Right kidney (tissue), 1 donor: Measurements from ENCODE around the gene PRSS2.
"Not testable (repeated sequence)": the region's sequence is repeated elsewhere in the genome, so short reads cannot be mapped to it uniquely, and the experiment has no call there.

ENCODE experiments used
- DNase-seq: peaks from one replicate; pipeline ENCODE4 v3.0.0-alpha.2; 2016

PRSS2 gene

GRCh38 chr7:142759433-142759832 lies 11.3 kb upstream of the PRSS2 start:
- DNase-seq, result no peak

GRCh38 chr7:142760071-142760642 lies 10.6 kb upstream of the PRSS2 start:
- DNase-seq, result no peak

- DNase-seq, result not testable (repeated sequence)
These were observed 9.2 kb upstream of the PRSS2 start for GRCh38 chr7:142761606-142762005.

GRCh38 chr7:142762104-142762503 lies 8.7 kb upstream of the PRSS2 start:
- DNase-seq, result no peak

DNA sequence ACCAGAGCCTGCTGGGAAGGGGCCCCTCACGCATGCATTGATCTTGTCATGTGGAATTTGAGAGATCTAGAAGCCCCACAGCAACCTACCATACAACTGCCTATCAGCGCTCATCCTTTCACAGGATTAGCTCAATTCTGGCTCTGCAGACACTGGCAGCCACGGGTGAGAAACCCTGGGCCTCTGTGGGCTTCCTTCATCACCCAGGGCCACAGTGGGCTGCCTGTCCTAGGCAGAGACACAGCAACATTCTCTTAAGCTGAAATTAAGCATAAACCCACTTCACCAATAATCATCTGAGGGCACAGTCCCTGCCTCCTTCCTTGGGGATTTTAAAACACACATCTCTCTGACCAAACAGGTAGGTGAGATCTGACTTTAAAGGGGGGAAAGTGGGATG lies 3.3 kb upstream of the PRSS2 start:
- DNase-seq, result no peak

DNA sequence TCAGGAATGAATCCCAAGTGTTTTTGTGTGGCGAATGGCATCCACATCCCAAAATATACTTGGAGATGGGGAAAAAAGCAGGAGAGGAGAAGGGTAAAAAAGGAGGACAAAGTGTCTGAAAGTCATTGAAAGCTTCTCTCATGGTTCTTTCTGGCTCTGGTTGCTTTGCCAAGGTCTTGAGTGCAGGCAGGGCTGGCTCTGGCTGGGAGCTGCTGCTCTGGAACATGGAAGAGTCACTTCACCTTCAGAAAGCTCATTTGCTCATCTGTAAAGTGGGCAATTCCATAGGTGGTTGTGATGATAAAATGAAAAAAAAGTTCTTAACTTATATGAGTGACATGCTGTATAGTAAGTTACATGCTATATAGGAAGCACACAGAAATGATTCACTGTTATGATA lies 2.9 kb upstream of the PRSS2 start:
- DNase-seq, result no peak

- not testable (repeated sequence) for DNase-seq
These were observed 1.9 kb upstream of the PRSS2 start for GRCh38 chr7:142768885-142769284.

DNA sequence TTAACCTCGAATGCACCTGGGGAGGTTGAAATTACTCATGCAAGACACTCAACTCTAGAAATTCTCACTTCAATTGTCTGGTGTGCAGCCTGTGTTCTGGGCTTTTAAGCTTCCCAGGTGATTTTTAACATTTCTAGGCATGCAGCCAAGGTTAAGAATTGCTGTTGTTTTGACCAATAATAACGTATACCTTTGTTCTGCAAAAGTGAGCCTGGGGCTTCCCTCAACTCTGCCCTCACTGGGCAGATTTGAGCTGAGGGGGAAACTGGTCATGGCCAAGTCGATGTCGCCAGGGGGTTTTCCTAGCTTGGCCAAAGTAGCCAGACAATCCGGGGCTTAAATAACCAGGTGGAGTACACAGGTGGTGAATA lies 568 bp downstream of the PRSS2 start:
- no peak for DNase-seq

DNA sequence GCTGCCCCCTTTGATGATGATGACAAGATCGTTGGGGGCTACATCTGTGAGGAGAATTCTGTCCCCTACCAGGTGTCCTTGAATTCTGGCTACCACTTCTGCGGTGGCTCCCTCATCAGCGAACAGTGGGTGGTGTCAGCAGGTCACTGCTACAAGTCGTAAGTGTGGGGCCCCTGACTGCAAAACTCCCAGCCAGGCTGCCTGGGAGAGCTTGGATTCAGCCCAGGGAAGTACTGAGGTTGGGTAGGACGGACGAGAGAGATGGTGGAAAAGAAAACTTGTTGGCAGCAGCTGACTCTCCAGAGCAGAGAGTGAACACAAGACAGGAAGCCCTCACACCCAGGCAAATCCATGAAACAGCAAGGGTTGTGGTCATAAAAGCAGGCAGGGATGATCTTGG lies 1.3 kb downstream of the PRSS2 start:
- DNase-seq, result no peak

- DNase-seq, result no peak
These were observed 1.9 kb downstream of the PRSS2 start for GRCh38 chr7:142772673-142773072.

DNA sequence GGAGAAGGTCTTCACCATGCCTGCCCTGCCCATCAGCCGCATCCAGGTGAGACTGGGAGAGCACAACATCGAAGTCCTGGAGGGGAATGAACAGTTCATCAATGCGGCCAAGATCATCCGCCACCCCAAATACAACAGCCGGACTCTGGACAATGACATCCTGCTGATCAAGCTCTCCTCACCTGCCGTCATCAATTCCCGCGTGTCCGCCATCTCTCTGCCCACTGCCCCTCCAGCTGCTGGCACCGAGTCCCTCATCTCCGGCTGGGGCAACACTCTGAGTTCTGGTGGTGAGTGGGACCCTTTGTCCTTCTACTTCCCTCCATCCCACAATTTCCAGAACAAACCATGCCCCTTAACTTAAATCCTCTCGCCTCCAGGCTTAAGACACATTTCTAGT lies 2.5 kb downstream of the PRSS2 start:
- DNase-seq, result no peak

DNA sequence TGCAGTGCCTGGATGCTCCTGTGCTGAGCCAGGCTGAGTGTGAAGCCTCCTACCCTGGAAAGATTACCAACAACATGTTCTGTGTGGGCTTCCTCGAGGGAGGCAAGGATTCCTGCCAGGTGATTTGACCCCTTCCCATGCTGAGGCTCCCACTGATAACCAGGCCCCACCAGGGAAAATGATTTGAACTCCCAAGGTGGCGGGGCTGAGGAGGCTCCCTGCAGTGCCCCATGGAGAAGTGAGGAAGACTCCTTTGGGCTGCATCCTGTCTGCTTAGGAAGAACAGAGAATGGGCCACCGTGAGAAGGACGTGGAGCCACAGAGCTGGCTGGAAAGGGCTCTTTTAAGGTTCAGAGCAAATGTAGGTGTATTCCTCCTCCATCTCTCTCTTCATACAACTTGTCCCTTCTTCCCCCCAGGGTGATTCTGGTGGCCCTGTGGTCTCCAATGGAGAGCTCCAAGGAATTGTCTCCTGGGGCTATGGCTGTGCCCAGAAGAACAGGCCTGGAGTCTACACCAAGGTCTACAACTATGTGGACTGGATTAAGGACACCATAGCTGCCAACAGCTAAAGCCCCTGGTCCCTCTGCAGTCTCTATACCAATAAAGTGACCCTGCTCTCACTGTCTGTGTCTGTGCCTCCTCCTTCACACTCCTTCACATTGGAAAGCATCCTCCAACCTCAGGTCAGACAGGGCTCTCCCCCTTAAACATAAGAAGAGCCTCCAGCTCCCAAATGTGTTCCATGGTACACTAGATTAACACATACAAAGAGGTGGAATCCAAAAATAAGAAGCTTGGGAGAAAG lies 3.4 kb downstream of the PRSS2 start:
- DNase-seq, result no peak

GRCh38 chr7:142774826-142775225 lies 4.1 kb downstream of the PRSS2 start:
- no peak for DNase-seq

GRCh38 chr7:142775351-142776115 lies 4.8 kb downstream of the PRSS2 start:
- DNase-seq, result not testable (repeated sequence)

- no peak for DNase-seq
These were observed 5.6 kb downstream of the PRSS2 start for GRCh38 chr7:142776206-142776844.

GRCh38 chr7:142776845-142777225 lies 6.1 kb downstream of the PRSS2 start:
- DNase-seq, result not testable (repeated sequence)

DNA sequence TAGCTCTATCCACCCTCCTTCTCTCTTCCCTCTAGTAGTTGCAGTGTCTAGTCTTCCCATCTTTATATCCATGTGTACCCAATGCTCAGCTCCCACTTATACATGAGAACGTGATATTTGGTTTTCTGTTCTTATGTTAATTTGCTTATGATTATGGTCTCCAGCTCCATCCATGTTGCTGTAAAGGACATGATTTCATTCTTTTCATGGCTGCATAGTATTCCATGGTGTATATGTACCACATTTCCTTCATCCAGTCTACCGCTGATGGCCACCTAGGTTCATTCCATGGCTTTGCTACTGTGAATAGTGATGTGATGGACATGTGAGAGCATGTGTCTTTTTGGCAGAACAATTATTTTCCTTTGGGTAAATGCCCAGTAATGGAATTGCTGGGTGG lies 6.5 kb downstream of the PRSS2 start:
- no peak for DNase-seq

DNA sequence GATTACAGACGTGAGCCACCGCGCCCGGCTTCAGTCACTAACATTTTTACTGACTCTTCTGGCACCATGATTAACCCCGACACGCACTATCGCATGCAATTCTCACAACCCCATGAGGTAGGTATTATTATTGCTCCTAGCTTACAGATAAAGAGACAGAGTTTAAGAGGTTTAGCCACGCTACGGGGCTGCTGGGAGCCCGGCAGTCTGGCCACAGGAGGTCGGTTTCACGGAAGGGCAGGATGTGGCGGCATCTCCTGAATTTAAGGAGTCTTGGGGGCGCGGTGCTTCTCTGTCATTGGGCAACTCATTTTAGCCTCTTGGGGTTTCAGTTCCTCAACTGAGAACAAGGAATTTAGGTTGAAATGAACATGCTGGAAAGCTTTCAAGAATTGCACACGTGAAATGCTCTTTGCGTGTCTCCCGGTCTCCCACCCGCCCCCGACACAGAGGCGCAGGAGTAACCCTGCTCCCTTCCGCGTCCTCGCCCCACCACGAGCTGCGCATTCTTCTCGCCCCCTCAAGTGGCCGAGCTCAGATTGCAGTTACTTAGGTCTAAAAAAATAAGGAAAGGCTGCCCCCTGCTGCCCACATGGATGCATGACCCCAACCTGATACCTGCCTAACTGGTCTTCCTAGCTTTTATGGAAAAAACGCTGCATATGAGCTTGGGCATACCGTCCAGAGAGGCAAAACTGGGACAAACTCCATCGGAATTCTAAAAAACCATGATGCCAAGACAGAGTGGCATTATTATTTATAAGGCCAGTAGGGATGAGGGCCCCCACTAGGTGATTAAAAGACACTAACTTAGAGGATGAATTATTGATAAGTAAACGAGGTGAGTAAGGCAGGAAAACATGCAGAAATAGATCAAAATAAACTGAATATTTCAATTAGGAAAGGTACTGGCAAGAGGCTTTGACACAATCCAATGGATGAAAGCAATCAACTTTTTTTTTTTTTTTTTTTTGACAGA lies 12.4 kb downstream of the PRSS2 start:
- peak; percentile 66 for DNase-seq

DNA sequence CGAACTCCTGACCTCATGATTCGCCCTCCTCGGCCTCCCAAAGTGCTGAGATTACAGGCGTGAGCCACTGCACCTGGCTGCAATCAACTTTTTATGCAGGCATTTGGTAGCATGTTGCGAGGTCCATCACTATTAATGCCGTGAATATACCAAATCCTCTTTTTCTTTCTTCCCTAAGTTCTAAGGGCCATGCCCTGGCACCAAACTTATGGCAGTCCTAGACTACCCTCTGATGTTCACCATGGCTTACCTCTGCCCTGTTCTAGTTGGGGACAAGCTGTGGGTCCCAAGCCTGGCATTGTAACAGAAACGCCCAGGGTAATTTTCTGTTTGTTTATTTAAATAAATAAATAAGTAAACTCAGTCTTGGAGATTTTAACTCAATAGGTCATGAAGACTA lies 13.3 kb downstream of the PRSS2 start:
- DNase-seq, result no peak

DNA sequence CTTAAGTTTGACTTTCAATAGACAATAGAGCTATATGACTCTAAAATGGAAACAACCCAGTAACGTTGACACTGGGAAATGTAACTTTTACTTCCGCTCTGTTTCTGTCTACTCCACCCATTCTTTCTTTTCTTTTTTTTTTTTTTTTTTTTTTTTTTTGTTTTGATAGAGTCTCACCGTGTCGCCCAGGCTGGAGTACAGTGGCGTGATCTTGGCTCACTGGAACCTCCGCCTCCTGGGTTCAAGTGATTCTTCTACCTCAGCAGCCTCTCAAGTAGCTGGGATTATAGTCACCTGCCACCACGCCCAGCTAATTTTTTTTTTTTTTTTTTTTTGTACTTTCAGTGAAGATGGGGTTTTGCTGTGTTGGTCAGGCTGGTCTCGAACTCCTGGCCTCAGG lies 13.9 kb downstream of the PRSS2 start:
- no peak for DNase-seq

DNA sequence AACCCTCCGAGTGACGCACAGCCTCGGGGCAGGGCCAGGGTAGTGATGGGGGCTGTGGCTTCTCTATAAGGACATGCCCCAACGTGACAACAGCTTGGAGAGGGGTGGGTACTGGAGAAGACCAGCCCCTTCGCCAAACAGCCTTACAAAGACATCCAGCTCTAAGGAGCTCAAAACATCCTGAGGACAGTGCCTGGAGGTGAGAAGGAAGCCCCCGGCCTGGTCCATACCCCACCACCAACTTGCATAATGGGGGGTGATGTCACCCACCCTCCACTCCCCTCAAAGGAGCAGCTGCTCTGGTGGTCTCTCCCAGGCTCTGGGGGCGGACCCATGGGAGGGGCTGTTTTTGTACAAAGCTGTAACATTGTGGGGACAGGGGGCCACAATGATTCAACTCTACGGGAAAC lies 15.1 kb downstream of the PRSS2 start:
- no peak for DNase-seq
